HepG2 (cell line): ENCODE results near the gene APOA1. TPM values are rescaled to one million over a fixed set of nuclear protein-coding genes. Genes with fewer than 3 reads are reported as not detected.

Experiments used
- ARHGAP35 ChIP-seq: sonication (generic); formaldehyde crosslinking; IDR thresholded peaks from 2 replicates; pipeline ENCODE4 v1.9.0; 2022; ENCODE audit warnings: mild to moderate bottlenecking, inconsistent platforms, moderate library complexity, missing genetic modification reagents, borderline replicate concordance
- ATF3 ChIP-seq: sonication (generic); formaldehyde crosslinking; IDR thresholded peaks from 2 replicates; pipeline ENCODE4 v1.4.0; 2020; ENCODE audit warnings: missing genetic modification reagents
- BRD4 ChIP-seq: sonication (generic); formaldehyde crosslinking; IDR thresholded peaks from 2 replicates; pipeline ENCODE4 v1.4.0; 2020; ENCODE audit warnings: missing genetic modification reagents
- CBFB ChIP-seq: sonication (generic); formaldehyde crosslinking; IDR thresholded peaks from 2 replicates; pipeline ENCODE4 v1.4.0; 2020; ENCODE audit warnings: missing genetic modification reagents
- DPF2 ChIP-seq: sonication (generic); formaldehyde crosslinking; IDR thresholded peaks from 2 replicates; pipeline ENCODE4 v1.4.0; 2020; ENCODE audit warnings: mild to moderate bottlenecking, low read depth, missing genetic modification reagents, borderline replicate concordance
- IRF2 ChIP-seq: IDR thresholded peaks from 2 replicates; pipeline ENCODE4 v1.6.1; 2018; ENCODE audit warnings: missing genetic modification reagents, missing compliant biosample characterization
- KDM4B ChIP-seq: sonication (generic); formaldehyde crosslinking; IDR thresholded peaks from 2 replicates; pipeline ENCODE4 v1.4.0; 2020; ENCODE audit warnings: missing genetic modification reagents
- YEATS2 ChIP-seq: sonication (generic); formaldehyde crosslinking; IDR thresholded peaks from 2 replicates; pipeline ENCODE4 v1.4.0; 2020; ENCODE audit warnings: missing genetic modification reagents, borderline replicate concordance
- ZNF224 ChIP-seq: sonication (generic); formaldehyde crosslinking; IDR thresholded peaks from 2 replicates; pipeline ENCODE4 v1.5.0; 2020; ENCODE audit warnings: mild to moderate bottlenecking, missing genetic modification reagents
- ZNF34 ChIP-seq: sonication (generic); formaldehyde crosslinking; IDR thresholded peaks from 2 replicates; pipeline ENCODE4 v1.4.0; 2020; ENCODE audit warnings: mild to moderate bottlenecking, missing genetic modification reagents, borderline replicate concordance
- ZNF512B ChIP-seq: sonication (generic); formaldehyde crosslinking; IDR thresholded peaks from 2 replicates; pipeline ENCODE4 v1.5.1; 2020; ENCODE audit warnings: missing genetic modification reagents, mild to moderate bottlenecking, borderline replicate concordance
- ZNF670 ChIP-seq: sonication (generic); formaldehyde crosslinking; IDR thresholded peaks from 2 replicates; pipeline ENCODE4 v1.8.0; 2022; ENCODE audit warnings: mild to moderate bottlenecking, missing genetic modification reagents, borderline replicate concordance
- ZSCAN29 ChIP-seq: sonication (generic); formaldehyde crosslinking; conservative IDR thresholded peaks from 2 replicates; pipeline ENCODE4 v1.4.0; 2020; ENCODE audit warnings: mild to moderate bottlenecking, missing genetic modification reagents
- ZSCAN5A ChIP-seq: sonication (generic); formaldehyde crosslinking; IDR thresholded peaks from 2 replicates; pipeline ENCODE4 v1.8.0; 2022; ENCODE audit warnings: mild to moderate bottlenecking, missing genetic modification reagents, borderline replicate concordance
- ZSCAN9 ChIP-seq: IDR thresholded peaks from 2 replicates; pipeline ENCODE4 v1.6.1; 2016; ENCODE audit warnings: borderline replicate concordance
- polyA plus RNA-seq, 8 experiments: library from polyadenylated mRNA; depleted of rRNA in 3 of 8; stranded (reverse) in 7 of 8; unstranded in 1 of 8; fragments of >200 nt; fragmentation: Illumina TruSeq in 4 of 8; extraction: Trizol in 4 of 8; gene quantifications; 2 replicates each; pipeline versions ENCODE4 v1.2.1 to v1.2.3, GENCODE V29; 2011 to 2016; ENCODE audit warnings: low read depth in 4 of 8, missing spikeins in 1 of 8, mixed read lengths in 1 of 8; ENCODE audit not compliant: insufficient read depth in 1 of 8
- total RNA-seq, 5 experiments: library from RNA; depleted of rRNA; stranded (reverse); fragments of >200 nt; fragmentation: Illumina TruSeq; extraction: Trizol; gene quantifications; 2 replicates each; pipeline ENCODE4 v1.2.3, GENCODE V29; 2016; ENCODE audit warnings: low read depth in 1 of 5
- TF ChIP-seq, protein P1 (sequence below): IDR thresholded peaks from 2 replicates; pipeline ENCODE4 v1.4.0; 2020; ENCODE audit warnings: mild to moderate bottlenecking, missing genetic modification reagents
- TF ChIP-seq, protein P2 (sequence below): IDR thresholded peaks from 2 replicates; pipeline ENCODE4 v1.6.1; 2016; ENCODE audit warnings: control low read depth

The APOA1 gene
- total and polyA plus RNA-seq, 2 of the 13 experiments (the other 11 are each of a cell fraction or from before 2014, with no cell fraction given), result 1,973 to 5,485 TPM

DNA sequence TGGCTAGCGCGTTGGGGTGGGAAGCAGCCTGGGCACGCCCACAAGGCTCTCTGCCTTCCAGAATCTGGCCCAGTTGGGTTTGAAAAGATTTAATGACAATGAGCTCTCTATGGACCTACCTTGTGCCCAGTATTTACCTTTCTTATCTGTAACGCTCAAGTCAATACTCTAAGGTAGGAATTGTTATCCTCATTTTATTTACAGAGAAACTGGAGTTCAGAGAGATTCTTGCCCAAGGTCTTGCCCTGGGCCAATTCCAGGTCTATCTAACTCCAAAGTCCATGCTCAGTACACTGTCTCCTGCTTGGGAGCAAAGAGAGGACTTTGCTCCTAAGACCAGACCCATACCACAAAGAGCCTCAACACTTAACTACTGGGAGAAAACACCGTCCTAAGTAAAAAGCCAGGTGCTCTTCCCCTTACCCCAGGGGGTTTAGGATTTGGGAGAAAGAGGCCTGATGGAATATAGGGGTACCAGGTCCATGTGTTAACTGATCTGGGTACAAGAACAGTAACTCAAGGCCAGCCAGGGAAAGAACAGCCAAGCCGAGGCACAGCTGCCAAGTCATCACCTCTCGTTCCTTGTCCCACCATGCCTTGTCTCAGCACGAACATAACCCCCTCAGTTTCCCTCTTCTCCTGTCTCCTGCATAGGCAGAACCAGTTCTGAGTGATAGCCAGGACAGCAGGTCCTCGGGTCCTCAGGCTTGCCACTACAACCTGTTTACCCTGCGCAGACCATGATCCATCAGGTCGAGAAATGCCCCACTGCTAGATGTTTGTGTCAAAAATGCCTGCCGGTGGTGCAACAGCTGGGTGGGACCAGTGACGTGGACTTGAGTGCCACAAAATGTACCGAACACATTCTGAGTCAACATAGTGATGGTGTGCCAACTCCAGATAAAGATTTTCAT, 28.9 kb downstream of the APOA1 start (continued):
- TF ChIP-seq, protein P1, sequence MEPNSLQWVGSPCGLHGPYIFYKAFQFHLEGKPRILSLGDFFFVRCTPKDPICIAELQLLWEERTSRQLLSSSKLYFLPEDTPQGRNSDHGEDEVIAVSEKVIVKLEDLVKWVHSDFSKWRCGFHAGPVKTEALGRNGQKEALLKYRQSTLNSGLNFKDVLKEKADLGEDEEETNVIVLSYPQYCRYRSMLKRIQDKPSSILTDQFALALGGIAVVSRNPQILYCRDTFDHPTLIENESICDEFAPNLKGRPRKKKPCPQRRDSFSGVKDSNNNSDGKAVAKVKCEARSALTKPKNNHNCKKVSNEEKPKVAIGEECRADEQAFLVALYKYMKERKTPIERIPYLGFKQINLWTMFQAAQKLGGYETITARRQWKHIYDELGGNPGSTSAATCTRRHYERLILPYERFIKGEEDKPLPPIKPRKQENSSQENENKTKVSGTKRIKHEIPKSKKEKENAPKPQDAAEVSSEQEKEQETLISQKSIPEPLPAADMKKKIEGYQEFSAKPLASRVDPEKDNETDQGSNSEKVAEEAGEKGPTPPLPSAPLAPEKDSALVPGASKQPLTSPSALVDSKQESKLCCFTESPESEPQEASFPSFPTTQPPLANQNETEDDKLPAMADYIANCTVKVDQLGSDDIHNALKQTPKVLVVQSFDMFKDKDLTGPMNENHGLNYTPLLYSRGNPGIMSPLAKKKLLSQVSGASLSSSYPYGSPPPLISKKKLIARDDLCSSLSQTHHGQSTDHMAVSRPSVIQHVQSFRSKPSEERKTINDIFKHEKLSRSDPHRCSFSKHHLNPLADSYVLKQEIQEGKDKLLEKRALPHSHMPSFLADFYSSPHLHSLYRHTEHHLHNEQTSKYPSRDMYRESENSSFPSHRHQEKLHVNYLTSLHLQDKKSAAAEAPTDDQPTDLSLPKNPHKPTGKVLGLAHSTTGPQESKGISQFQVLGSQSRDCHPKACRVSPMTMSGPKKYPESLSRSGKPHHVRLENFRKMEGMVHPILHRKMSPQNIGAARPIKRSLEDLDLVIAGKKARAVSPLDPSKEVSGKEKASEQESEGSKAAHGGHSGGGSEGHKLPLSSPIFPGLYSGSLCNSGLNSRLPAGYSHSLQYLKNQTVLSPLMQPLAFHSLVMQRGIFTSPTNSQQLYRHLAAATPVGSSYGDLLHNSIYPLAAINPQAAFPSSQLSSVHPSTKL (CRISPR knock-in tag), result peak; percentile 98
- 0 out of 2 replicates have a peak, but pooled peaks have one; percentile 6 for TF ChIP-seq ZNF224 (CRISPR knock-in tag)
- peak; percentile 93 for TF ChIP-seq ZSCAN9 (CRISPR knock-in tag)
- no peak; the same call in 1 of the 2 replicates for TF ChIP-seq KDM4B
- peak; percentile 86 for TF ChIP-seq DPF2 (CRISPR knock-in tag)
- TF ChIP-seq ZSCAN5A (CRISPR knock-in tag), result peak; percentile 91; the same call in 1 of the 2 replicates
- peak; percentile 71; the same call in 1 of the 2 replicates for TF ChIP-seq ZSCAN29 (CRISPR knock-in tag)
- TF ChIP-seq ATF3 (CRISPR knock-in tag), result peak; percentile 33; the same call in 1 of the 2 replicates
- 0 out of 2 replicates have a peak, but pooled peaks have one; percentile 12 for TF ChIP-seq YEATS2 (CRISPR knock-in tag)
- no peak for TF ChIP-seq ZNF34 (CRISPR knock-in tag)
- TF ChIP-seq, protein P2, sequence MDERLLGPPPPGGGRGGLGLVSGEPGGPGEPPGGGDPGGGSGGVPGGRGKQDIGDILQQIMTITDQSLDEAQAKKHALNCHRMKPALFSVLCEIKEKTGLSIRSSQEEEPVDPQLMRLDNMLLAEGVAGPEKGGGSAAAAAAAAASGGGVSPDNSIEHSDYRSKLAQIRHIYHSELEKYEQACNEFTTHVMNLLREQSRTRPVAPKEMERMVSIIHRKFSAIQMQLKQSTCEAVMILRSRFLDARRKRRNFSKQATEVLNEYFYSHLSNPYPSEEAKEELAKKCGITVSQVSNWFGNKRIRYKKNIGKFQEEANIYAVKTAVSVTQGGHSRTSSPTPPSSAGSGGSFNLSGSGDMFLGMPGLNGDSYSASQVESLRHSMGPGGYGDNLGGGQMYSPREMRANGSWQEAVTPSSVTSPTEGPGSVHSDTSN (CRISPR knock-in tag), result peak; percentile 52; the same call in 1 of the 2 replicates
- peak; percentile 68 for TF ChIP-seq CBFB
- peak; percentile 18 for TF ChIP-seq BRD4 (CRISPR knock-in tag)
- no peak; the same call in 1 of the 2 replicates for TF ChIP-seq ZNF512B (CRISPR knock-in tag)
- peak; percentile 27; the same call in 1 of the 2 replicates for TF ChIP-seq ZNF670 (CRISPR knock-in tag)
- no peak for TF ChIP-seq ARHGAP35
- peak; percentile 69; the same call in 1 of the 2 replicates for TF ChIP-seq IRF2 (CRISPR knock-in tag)
